Measurements from ENCODE around the gene RYR3. TPM values are rescaled to one million over a fixed set of nuclear protein-coding genes. Genes with fewer than 3 reads are reported as not detected.

The RYR3 gene
- total RNA-seq, 1 experiment from 2014 or later = not detected

DNA sequence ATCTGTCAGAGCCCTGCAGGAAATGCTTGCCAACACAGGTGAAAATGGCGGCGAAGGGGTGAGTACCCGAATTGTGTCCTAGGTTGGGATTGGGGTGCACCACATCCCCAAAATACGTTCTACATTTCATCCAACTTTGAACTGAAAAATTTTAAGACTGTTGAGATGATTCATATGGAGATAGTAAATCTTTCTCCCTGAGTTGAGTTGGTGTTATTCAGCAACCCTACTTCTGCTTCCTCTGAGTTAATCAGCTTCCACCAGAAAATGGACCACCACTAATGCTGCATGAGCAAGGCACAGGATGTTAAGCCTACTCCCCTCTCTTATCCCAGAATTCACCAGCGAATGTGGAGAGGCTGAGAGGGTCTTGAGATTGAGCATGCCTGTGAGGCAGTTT, 192.9 kb downstream of the RYR3 start:
- H3K9me3 ChIP-seq = no peaks in the 10 kb centered on the region
- DNase-seq = no peak
- no peaks in the 10 kb centered on the region for H3K36me3 ChIP-seq

GRCh38 chr15:33506781-33507296, 196.1 kb downstream of the RYR3 start:
- H3K36me3 ChIP-seq = no peaks in the 10 kb centered on the region
- no peaks in the 10 kb centered on the region for H3K27me3 ChIP-seq
- DNase-seq = no peak
- no peaks in the 10 kb centered on the region for H3K9me3 ChIP-seq
- no peak overlapping the region for H3K4me3 ChIP-seq

More for the DNA sequence above, 192.9 kb downstream of the RYR3 start:
- Histone ChIP-seq H3K27me3 (no peaks in the 10 kb centered on the region), H3K4me3 (no peak overlapping the region)

DNA sequence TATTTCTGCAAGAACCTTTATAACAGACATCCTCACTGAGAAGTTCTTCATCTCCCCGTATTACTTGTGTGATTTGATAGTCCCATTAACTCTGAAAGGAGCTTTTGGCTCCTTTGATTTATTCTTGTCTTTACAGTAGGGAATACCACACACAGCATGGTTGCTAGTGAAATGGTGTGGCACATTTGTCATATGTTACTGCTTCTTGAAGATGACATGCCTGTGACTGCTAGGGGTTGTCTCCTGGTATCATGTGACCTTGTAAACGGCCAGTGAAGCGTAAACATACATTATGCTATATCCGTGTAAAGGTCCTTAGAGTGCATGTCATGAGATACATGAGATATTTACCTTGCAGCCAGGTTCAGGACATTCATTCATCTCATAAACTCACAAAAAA, 197.9 kb downstream of the RYR3 start:
- no peak for DNase-seq
- Histone ChIP-seq H3K36me3 (no peaks in the 10 kb centered on the region), H3K27me3 (no peaks in the 10 kb centered on the region), H3K9me3 (no peaks in the 10 kb centered on the region), H3K4me3 (no peak overlapping the region)

GRCh38 chr15:33515121-33515520, 204.4 kb downstream of the RYR3 start:
- Histone ChIP-seq H3K4me3 (no peak overlapping the region), H3K9me3 (no peaks in the 10 kb centered on the region), H3K27me3 (no peaks in the 10 kb centered on the region), H3K36me3 (no peaks in the 10 kb centered on the region)
- DNase-seq = no peak

GRCh38 chr15:33516563-33516962, 205.8 kb downstream of the RYR3 start:
- no peaks in the 10 kb centered on the region for H3K36me3 ChIP-seq
- no peak overlapping the region for H3K4me3 ChIP-seq
- DNase-seq = no peak
- no peaks in the 10 kb centered on the region for H3K9me3 ChIP-seq
- no peaks in the 10 kb centered on the region for H3K27me3 ChIP-seq

- H3K4me3 ChIP-seq = no peak overlapping the region
Measured at GRCh38 chr15:33517944-33518343, 207.2 kb downstream of the RYR3 start.

DNA sequence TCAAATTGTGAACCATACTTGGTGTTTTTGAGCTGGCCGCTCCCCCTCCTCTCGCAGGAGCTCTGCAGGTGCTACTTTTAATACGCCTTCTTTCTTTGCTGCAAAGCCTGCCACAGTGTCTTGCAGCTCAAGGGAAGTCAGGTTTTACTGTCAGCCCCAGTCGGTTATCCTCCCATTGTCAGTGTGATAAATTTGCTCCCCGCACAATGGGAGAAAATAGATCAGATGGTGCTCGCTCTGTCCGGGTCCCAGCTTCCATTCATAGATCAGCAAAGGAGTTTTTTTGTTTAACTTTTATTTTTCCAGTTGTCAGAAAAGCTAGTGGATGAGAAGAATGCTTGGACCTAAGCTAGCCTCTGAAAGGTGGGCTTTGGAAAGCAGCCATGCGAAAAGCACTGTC, 207.7 kb downstream of the RYR3 start:
- H3K4me3 ChIP-seq = no peak overlapping the region
- H3K27me3 ChIP-seq = no peaks in the 10 kb centered on the region
- no peaks in the 10 kb centered on the region for H3K9me3 ChIP-seq
- DNase-seq = no peak
- no peaks in the 10 kb centered on the region for H3K36me3 ChIP-seq

More at GRCh38 chr15:33517944-33518343, 207.2 kb downstream of the RYR3 start:
- no peak for DNase-seq
- Histone ChIP-seq H3K36me3 (no peaks in the 10 kb centered on the region), H3K27me3 (no peaks in the 10 kb centered on the region), H3K9me3 (no peaks in the 10 kb centered on the region)

DNA sequence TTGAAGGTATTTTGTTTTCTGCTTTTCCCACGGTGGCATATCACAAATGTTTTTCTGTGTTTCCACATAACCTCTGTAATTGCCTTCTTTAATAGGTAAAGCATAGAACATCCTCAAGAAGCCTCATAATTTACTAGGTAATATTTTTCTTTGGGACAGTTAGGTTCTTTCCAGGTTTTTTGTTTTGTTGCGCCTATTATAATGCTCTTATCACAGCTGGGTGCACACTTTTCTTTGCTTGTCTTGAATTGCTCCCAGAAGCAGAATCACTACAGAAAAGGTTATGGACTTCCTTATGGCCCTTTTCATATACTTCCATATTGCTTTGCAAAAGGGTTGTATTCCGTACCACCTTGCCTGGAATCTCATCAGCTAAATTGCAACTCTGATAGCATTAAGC, 213.5 kb downstream of the RYR3 start:
- DNase-seq = no peak
- H3K27me3 ChIP-seq = no peaks in the 10 kb centered on the region
- no peaks in the 10 kb centered on the region for H3K9me3 ChIP-seq
- H3K4me3 ChIP-seq = no peak overlapping the region
- H3K36me3 ChIP-seq = no peaks in the 10 kb centered on the region

DNA sequence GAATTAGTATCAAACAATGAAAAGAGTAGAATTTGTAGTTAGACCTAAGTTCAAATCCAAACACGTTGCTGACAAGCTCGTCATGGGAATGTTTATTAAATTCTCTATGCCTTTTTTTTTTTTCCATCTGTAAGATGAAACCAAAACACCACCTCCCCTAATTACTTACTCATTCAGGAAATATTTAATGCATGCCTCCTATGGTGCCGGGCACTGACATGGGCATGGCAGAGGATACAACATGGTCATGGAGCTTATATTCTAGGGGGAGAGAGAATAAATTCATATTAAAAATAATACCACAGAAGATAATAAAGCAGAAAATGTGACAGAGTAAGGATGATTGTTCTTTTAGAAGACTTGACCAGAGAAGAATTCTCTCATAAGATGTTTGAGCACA, 215.8 kb downstream of the RYR3 start:
- Histone ChIP-seq H3K36me3 (no peaks in the 10 kb centered on the region), H3K4me3 (no peak overlapping the region), H3K27me3 (no peaks in the 10 kb centered on the region), H3K9me3 (no peaks in the 10 kb centered on the region)
- no peak for DNase-seq

- Histone ChIP-seq H3K9me3 (no peaks in the 10 kb centered on the region), H3K27me3 (no peaks in the 10 kb centered on the region; the same call in 1 of the 2 replicates), H3K4me3 (no peak overlapping the region), H3K36me3 (no peaks in the 10 kb centered on the region)
- no peak for DNase-seq
Measured at GRCh38 chr15:33533197-33533596, 222.4 kb downstream of the RYR3 start.

DNA sequence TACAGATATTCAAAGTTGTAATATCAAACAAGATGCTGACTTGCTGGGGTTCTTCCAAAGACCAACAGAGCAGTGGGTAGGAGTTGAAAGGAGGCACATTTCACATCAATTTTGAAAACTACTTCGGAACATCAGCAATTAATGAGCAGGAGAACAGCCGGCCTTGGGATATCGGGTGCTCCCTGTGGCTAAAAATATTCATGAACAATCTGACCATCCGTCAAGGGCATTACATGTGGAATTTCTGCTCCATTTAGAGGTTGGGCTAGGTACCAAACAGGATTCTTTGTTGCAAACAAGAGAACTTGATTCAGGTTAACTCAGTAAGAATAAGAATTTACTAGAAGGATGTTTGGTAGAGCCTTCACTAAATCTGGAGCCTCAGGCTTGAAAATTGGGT, 223.9 kb downstream of the RYR3 start:
- Histone ChIP-seq H3K4me3 (no peak overlapping the region), H3K36me3 (no peaks in the 10 kb centered on the region), H3K9me3 (no peaks in the 10 kb centered on the region), H3K27me3 (no peaks in the 10 kb centered on the region; the same call in 1 of the 2 replicates)
- no peak for DNase-seq

- Histone ChIP-seq H3K9me3 (no peaks in the 10 kb centered on the region), H3K4me3 (no peak overlapping the region), H3K27me3 (no peaks in the 10 kb centered on the region; the same call in 1 of the 2 replicates), H3K36me3 (no peaks in the 10 kb centered on the region)
- no peak for DNase-seq
Measured at GRCh38 chr15:33535135-33535534, 224.4 kb downstream of the RYR3 start.

DNA sequence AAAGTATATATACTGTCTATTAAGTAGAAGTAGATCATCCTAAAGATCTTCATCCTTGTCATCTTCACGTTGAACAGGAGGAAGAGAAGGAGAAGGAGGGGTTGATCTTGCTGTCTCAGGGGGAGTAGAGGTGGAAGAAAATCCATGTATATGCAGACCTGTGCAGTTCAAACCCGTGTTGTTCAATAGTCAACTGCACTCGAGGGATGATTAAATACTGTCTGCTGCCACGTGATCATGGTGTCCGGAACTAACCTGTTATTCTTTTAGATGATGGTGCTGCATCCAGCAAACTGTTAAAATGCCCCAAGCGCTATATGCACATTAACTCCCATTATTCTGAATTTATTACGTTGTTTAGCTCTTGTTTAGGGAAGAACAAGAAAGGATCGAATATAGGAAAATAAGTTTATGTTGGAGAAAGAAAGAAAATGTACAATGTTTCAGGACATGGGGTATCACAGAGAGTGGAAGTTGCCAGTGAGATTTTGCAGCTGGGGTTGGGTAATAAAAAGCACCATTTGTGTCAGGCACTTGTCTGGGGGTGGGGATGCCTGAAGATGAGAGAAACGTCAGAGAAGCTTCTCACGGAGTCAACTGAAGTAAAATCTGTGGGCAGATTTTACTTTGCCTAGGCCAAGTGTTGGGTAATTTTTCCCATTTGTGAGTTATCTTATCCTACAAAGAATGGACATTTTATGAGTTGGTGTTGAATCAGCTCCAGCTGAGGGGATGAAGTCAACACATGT, 229.2 kb downstream of the RYR3 start:
- Histone ChIP-seq H3K36me3 (no peaks in the 10 kb centered on the region), H3K27me3 (no peaks in the 10 kb centered on the region; the same call in 1 of the 2 replicates), H3K9me3 (no peaks in the 10 kb centered on the region), H3K4me3 (no peak overlapping the region)
- no peak for DNase-seq

DNA sequence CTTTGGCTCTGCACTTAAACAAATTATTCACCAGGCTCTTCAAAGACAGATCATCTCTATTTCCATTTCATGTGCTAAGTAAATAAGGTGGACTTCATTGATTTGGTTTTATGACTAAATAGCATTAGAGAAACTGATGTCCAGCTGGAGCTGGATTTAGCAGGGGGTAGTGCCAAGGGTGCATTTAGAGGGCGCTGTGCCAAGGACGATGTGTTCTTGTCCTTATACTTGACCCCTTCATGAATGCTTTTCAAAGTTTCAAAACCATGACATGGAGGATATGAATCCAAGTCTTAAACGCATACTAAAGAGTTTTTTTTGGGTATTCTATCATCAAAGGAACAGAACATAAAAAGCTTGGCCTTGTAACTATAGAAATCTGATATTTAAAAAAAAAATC, 233.2 kb downstream of the RYR3 start:
- no peaks in the 10 kb centered on the region for H3K36me3 ChIP-seq
- no peak overlapping the region for H3K4me3 ChIP-seq
- no peaks in the 10 kb centered on the region for H3K27me3 ChIP-seq
- no peaks in the 10 kb centered on the region for H3K9me3 ChIP-seq
- no peak for DNase-seq

DNA sequence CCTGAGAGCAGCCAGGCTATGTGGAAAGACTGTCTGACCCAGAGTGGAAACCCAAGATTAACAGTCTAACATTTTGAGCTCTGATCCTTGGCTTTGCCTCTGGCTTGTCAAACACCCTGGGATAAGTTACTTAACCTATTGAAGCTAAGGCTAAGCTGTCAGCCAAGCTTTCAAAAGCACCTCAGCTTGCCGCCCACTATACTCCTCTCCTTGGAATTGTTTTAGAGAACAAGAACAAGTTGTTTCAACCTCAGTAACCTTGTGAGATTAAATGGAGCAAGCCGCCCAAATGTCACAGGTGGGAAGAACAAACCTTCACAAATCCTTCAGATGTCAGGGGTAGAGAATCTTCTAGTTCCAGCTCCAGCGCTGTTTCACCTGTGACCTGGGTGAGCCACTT, 235.1 kb downstream of the RYR3 start:
- no peaks in the 10 kb centered on the region for H3K36me3 ChIP-seq
- no peaks in the 10 kb centered on the region for H3K27me3 ChIP-seq
- H3K9me3 ChIP-seq = no peaks in the 10 kb centered on the region
- H3K4me3 ChIP-seq = no peak overlapping the region
- DNase-seq = no peak

DNA sequence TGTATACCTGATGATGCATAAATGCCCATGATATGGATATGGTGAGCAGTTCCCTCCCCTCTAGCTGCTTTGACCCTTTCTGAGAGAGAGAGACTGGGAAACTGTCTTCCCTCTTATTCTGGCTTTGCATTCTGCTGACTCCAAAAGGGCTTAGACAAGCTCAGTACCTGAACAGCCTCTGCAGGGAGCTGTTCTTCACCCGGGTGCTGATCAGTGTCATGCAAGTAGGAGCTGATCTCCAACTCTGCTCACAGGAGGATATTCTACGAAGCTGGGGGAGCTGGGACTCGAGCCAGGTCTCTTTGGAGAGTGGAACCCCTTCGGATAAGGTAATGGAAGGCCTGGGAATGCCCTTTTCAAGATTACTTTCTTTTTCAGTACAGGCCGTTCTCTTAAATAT, 237.1 kb downstream of the RYR3 start:
- H3K4me3 ChIP-seq = no peak overlapping the region
- H3K36me3 ChIP-seq = no peaks in the 10 kb centered on the region
- DNase-seq = peak; percentile 20
- H3K9me3 ChIP-seq = no peaks in the 10 kb centered on the region
- no peaks in the 10 kb centered on the region for H3K27me3 ChIP-seq

- Histone ChIP-seq H3K4me3 (no peak overlapping the region), H3K27me3 (no peaks in the 10 kb centered on the region), H3K9me3 (no peaks in the 10 kb centered on the region), H3K36me3 (no peaks in the 10 kb centered on the region)
- no peak for DNase-seq
Measured at GRCh38 chr15:33551860-33552259, 241.1 kb downstream of the RYR3 start.

- DNase-seq = no peak
- no peaks in the 10 kb centered on the region for H3K9me3 ChIP-seq
- H3K4me3 ChIP-seq = no peak overlapping the region
- H3K36me3 ChIP-seq = no peaks in the 10 kb centered on the region
- H3K27me3 ChIP-seq = no peaks in the 10 kb centered on the region
Measured at GRCh38 chr15:33553157-33553556, 242.4 kb downstream of the RYR3 start.

Measured in MG63 (cell line).